WTC11 (cell line): ENCODE data around the gene CENPA. TPM values are rescaled to one million over a fixed set of nuclear protein-coding genes. Genes with fewer than 3 reads are reported as not detected.

ENCODE experiments used
- ATAC-seq: fragments of 200-7000 bp; cut with Tn5 transposase; 2 replicates; pipeline ENCODE4 v1.10.0; 2021; ENCODE audit warnings: mild to moderate bottlenecking, moderate library complexity
- CTCF ChIA-PET: fragments of 300-600 bp; sonication (Branson Sonifier 250); formaldehyde crosslinking; loops from one replicate; lab custom pipeline; 2021; ENCODE audit warnings: antibody characterized with exemption; lab: Charles Lee
- POLR2A ChIA-PET: fragments of 350-600 bp; sonication (Branson Sonifier 250); formaldehyde crosslinking; loops from one replicate; lab custom pipeline; 2021; ENCODE audit warnings: antibody characterized with exemption; lab: Charles Lee
- DNase-seq: peaks from one replicate; pipeline ENCODE4 v3.0.0; 2021; ENCODE audit warnings: low spot score
- H3K27ac Mint-ChIP-seq: 2 replicates; pipeline ENCODE4 v1.8.0; 2021; ENCODE audit warnings: mixed read lengths
- H3K27me3 Mint-ChIP-seq: 2 replicates; pipeline ENCODE4 v1.8.0; 2021; ENCODE audit warnings: low read depth, mild to moderate bottlenecking, moderate library complexity, mixed read lengths
- H3K36me3 Mint-ChIP-seq: 2 replicates; pipeline ENCODE4 v1.8.0; 2021; ENCODE audit warnings: mixed read lengths
- H3K4me1 Mint-ChIP-seq: 2 replicates; pipeline ENCODE4 v1.8.0; 2022; ENCODE audit warnings: mixed read lengths
- H3K4me3 Mint-ChIP-seq: 2 replicates; pipeline ENCODE4 v1.8.0; 2021; ENCODE audit warnings: mild to moderate bottlenecking, moderate library complexity, mixed read lengths
- H3K9me3 Mint-ChIP-seq: 2 replicates; pipeline ENCODE4 v1.8.0; 2021; ENCODE audit warnings: mixed read lengths
- ELF4 ChIP-seq: sonication (generic); formaldehyde crosslinking; IDR thresholded peaks from 2 replicates; pipeline ENCODE4 v1.8.1; 2022; ENCODE audit warnings: low read depth, mild to moderate bottlenecking, moderate library complexity, missing genetic modification reagents
- FOXJ3 ChIP-seq: sonication (generic); formaldehyde crosslinking; IDR thresholded peaks from 2 replicates; pipeline ENCODE4 v1.9.0; 2021; ENCODE audit warnings: missing genetic modification reagents, mild to moderate bottlenecking, borderline replicate concordance
- FOXK1 ChIP-seq: sonication (generic); formaldehyde crosslinking; IDR thresholded peaks from 2 replicates; pipeline ENCODE4 v1.8.0; 2022; ENCODE audit warnings: mild to moderate bottlenecking, moderate library complexity, missing genetic modification reagents
- GABPB1 ChIP-seq: sonication (generic); formaldehyde crosslinking; IDR thresholded peaks from 2 replicates; pipeline ENCODE4 v1.8.1; 2023; ENCODE audit warnings: mild to moderate bottlenecking, missing genetic modification reagents
- KAT7 ChIP-seq: sonication (generic); formaldehyde crosslinking; IDR thresholded peaks from 2 replicates; pipeline ENCODE4 v1.8.1; 2023; ENCODE audit warnings: missing genetic modification reagents, mild to moderate bottlenecking, borderline replicate concordance
- MYBL2 ChIP-seq: sonication (generic); formaldehyde crosslinking; IDR thresholded peaks from 2 replicates; pipeline ENCODE4 v1.8.1; 2023; ENCODE audit warnings: mild to moderate bottlenecking, moderate library complexity, missing genetic modification reagents
- NFATC4 ChIP-seq: fragments of 250-450 bp; sonication (Bioruptor Pico); IDR thresholded peaks from 2 replicates; pipeline ENCODE4 v1.9.0; 2021; ENCODE audit warnings: mild to moderate bottlenecking
- RORB ChIP-seq: fragments of 250-450 bp; sonication (Bioruptor Pico); IDR thresholded peaks from 2 replicates; pipeline ENCODE4 v1.9.0; 2021; ENCODE audit warnings: mild to moderate bottlenecking
- TCF7 ChIP-seq: sonication (generic); formaldehyde crosslinking; IDR thresholded peaks from 2 replicates; pipeline ENCODE4 v1.8.0; 2022; ENCODE audit warnings: mild to moderate bottlenecking, low read depth, missing genetic modification reagents, moderate library complexity
- TP53 ChIP-seq: sonication (generic); formaldehyde crosslinking; IDR thresholded peaks from 2 replicates; pipeline ENCODE4 v1.8.1; 2023; ENCODE audit warnings: mild to moderate bottlenecking, missing genetic modification reagents
- ZNF138 ChIP-seq: sonication (generic); formaldehyde crosslinking; conservative IDR thresholded peaks from 2 replicates; pipeline ENCODE4 v1.8.1; 2022; ENCODE audit warnings: mild to moderate bottlenecking, moderate library complexity, missing genetic modification reagents
- ZNF317 ChIP-seq: sonication (generic); formaldehyde crosslinking; IDR thresholded peaks from 2 replicates; pipeline ENCODE4 v1.8.1; 2023; ENCODE audit warnings: low read depth, mild to moderate bottlenecking, moderate library complexity, missing genetic modification reagents, borderline replicate concordance
- ZNF416 ChIP-seq: fragments of 250-450 bp; sonication (Bioruptor Pico); IDR thresholded peaks from 2 replicates; pipeline ENCODE4 v1.9.0; 2021; ENCODE audit warnings: mild to moderate bottlenecking, inconsistent platforms
- ZNF671 ChIP-seq: fragments of 250-450 bp; sonication (Bioruptor Pico); IDR thresholded peaks from 2 replicates; pipeline ENCODE4 v1.8.0; 2021; ENCODE audit warnings: mild to moderate bottlenecking
- total RNA-seq: library from RNA; stranded (reverse); gene quantifications from 3 replicates; pipeline ENCODE4 v1.2.3, GENCODE V29; 2021
- TF ChIP-seq, protein P1 (sequence below): fragments of 250-450 bp; sonication (Bioruptor Pico); IDR thresholded peaks from 2 replicates; pipeline ENCODE4 v1.9.0; 2021; ENCODE audit warnings: mild to moderate bottlenecking
- TF ChIP-seq, protein P2 (sequence below): sonication (generic); formaldehyde crosslinking; IDR thresholded peaks from 2 replicates; pipeline ENCODE4 v1.8.1; 2022; ENCODE audit warnings: low read depth, missing genetic modification reagents, borderline replicate concordance
- TF ChIP-seq, protein P3 (sequence below): sonication (generic); formaldehyde crosslinking; IDR thresholded peaks from 2 replicates; pipeline ENCODE4 v1.8.1; 2022; ENCODE audit warnings: mild to moderate bottlenecking, moderate library complexity, missing genetic modification reagents
- TF ChIP-seq, protein P4 (sequence below): sonication (generic); formaldehyde crosslinking; IDR thresholded peaks from 2 replicates; pipeline ENCODE4 v1.8.0; 2022; ENCODE audit warnings: mild to moderate bottlenecking, missing genetic modification reagents
- TF ChIP-seq, protein P5 (sequence below): sonication (generic); formaldehyde crosslinking; IDR thresholded peaks from 2 replicates; pipeline ENCODE4 v1.8.1; 2023; ENCODE audit warnings: mild to moderate bottlenecking, missing genetic modification reagents
- TF ChIP-seq, protein P6 (sequence below): sonication (generic); formaldehyde crosslinking; IDR thresholded peaks from 2 replicates; pipeline ENCODE4 v1.8.1; 2022; ENCODE audit warnings: missing genetic modification reagents, borderline replicate concordance

Gene CENPA
- total RNA-seq, 1 experiment from 2014 or later, result 45.6 TPM

DNA sequence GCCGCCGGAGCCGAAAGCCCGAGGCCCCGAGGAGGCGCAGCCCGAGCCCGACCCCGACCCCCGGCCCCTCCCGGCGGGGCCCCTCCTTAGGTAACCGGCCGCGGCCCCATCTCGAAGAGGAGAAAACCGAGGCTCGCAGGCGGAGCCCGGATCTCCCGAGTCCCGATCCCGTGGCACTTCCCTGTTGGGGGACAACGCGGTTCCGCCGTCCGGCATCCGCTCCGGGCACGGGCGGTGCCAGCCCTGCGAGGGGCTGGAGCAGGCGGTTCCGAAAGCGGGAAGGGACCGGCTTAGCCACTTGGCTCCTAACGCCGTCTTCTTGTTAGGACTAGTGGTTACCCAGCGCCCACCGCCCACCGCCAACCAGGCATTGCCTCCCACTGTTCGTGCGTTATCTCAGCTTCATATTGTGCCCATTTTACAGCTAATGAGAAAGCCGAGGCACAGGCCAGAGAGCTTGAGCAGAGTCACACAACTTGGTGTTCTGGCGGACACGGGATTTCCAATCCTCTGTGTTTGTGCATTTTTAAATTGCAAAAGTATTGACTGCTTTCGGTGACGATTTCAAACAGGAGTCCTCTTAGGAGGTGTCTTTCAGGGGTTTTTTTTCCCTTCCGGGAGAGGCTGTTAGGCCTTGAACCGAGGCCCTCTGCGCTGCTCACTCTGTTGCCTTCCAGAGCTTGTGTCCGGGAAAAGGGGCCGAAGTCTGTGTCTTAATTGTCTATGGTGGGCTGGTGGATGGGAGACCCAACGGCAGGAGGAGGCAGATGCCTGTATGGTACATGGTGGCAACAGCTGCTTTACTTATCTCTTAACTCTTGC lies 562 bp downstream of the CENPA start (continued):
- TF ChIP-seq, protein P1, sequence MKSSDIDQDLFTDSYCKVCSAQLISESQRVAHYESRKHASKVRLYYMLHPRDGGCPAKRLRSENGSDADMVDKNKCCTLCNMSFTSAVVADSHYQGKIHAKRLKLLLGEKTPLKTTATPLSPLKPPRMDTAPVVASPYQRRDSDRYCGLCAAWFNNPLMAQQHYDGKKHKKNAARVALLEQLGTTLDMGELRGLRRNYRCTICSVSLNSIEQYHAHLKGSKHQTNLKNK (CRISPR knock-in tag), result no peak
- TF ChIP-seq ELF4, result no peak
- TF ChIP-seq NFATC4 (CRISPR knock-in tag), result no peak
- TF ChIP-seq TP53 (CRISPR knock-in tag), result no peak
- no peak for TF ChIP-seq ZNF138 (CRISPR knock-in tag)
- TF ChIP-seq, protein P2, sequence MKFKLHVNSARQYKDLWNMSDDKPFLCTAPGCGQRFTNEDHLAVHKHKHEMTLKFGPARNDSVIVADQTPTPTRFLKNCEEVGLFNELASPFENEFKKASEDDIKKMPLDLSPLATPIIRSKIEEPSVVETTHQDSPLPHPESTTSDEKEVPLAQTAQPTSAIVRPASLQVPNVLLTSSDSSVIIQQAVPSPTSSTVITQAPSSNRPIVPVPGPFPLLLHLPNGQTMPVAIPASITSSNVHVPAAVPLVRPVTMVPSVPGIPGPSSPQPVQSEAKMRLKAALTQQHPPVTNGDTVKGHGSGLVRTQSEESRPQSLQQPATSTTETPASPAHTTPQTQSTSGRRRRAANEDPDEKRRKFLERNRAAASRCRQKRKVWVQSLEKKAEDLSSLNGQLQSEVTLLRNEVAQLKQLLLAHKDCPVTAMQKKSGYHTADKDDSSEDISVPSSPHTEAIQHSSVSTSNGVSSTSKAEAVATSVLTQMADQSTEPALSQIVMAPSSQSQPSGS (CRISPR knock-in tag), result no peak
- TF ChIP-seq ZNF317 (CRISPR knock-in tag), result no peak
- TF ChIP-seq, protein P3, sequence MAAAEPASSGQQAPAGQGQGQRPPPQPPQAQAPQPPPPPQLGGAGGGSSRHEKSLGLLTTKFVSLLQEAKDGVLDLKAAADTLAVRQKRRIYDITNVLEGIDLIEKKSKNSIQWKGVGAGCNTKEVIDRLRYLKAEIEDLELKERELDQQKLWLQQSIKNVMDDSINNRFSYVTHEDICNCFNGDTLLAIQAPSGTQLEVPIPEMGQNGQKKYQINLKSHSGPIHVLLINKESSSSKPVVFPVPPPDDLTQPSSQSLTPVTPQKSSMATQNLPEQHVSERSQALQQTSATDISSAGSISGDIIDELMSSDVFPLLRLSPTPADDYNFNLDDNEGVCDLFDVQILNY (CRISPR knock-in tag), result no peak
- no peak for TF ChIP-seq GABPB1 (CRISPR knock-in tag)
- TF ChIP-seq ZNF416, result no peak

DNA sequence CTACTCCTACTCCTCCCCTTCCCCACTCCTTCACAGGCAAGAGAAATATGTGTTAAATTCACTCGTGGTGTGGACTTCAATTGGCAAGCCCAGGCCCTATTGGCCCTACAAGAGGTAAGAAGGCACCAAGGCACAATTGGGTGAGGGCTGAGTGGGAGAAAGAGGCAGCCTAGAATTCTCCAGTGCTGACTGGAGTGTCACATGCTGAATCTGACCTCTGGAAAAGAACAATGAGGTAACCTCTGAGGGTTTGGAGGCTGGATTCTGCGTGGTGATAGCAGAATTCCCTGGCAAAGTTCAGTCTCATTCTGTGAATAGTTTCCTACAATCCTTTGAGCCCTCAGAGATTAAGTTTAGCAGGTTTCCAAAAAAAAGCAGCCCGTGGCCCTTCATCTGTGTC lies 6.9 kb downstream of the CENPA start:
- CTCF ChIA-PET, result no interaction called here
- no peak overlapping the region for H3K27ac Mint-ChIP-seq

More for the DNA sequence above, 6.9 kb downstream of the CENPA start:
- Mint-ChIP-seq H3K36me3 (peaks cover 71% of the 10 kb centered on the region), H3K4me1 (peaks cover 13% of the 10 kb centered on the region), H3K9me3 (peaks cover 5% of the 10 kb centered on the region; the same call in 1 of the 2 replicates), H3K27me3 (no peaks in the 10 kb centered on the region)
- ATAC-seq (no peak), DNase-seq (no peak)
- POLR2A ChIA-PET, result no interaction called here
- TF ChIP-seq MYBL2 (CRISPR knock-in tag) (no peak), FOXK1 (no peak), KAT7 (no peak), ZNF671 (no peak), TP53 (CRISPR knock-in tag) (no peak), RORB (CRISPR knock-in tag) (no peak), TCF7 (CRISPR knock-in tag) (no peak), FOXJ3 (CRISPR knock-in tag) (no peak)
- TF ChIP-seq, protein P4, sequence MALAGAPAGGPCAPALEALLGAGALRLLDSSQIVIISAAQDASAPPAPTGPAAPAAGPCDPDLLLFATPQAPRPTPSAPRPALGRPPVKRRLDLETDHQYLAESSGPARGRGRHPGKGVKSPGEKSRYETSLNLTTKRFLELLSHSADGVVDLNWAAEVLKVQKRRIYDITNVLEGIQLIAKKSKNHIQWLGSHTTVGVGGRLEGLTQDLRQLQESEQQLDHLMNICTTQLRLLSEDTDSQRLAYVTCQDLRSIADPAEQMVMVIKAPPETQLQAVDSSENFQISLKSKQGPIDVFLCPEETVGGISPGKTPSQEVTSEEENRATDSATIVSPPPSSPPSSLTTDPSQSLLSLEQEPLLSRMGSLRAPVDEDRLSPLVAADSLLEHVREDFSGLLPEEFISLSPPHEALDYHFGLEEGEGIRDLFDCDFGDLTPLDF, result no peak
- TF ChIP-seq, protein P5, sequence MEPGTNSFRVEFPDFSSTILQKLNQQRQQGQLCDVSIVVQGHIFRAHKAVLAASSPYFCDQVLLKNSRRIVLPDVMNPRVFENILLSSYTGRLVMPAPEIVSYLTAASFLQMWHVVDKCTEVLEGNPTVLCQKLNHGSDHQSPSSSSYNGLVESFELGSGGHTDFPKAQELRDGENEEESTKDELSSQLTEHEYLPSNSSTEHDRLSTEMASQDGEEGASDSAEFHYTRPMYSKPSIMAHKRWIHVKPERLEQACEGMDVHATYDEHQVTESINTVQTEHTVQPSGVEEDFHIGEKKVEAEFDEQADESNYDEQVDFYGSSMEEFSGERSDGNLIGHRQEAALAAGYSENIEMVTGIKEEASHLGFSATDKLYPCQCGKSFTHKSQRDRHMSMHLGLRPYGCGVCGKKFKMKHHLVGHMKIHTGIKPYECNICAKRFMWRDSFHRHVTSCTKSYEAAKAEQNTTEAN (CRISPR knock-in tag), result no peak
- TF ChIP-seq, protein P2 (CRISPR knock-in tag), result no peak
- TF ChIP-seq, protein P6, sequence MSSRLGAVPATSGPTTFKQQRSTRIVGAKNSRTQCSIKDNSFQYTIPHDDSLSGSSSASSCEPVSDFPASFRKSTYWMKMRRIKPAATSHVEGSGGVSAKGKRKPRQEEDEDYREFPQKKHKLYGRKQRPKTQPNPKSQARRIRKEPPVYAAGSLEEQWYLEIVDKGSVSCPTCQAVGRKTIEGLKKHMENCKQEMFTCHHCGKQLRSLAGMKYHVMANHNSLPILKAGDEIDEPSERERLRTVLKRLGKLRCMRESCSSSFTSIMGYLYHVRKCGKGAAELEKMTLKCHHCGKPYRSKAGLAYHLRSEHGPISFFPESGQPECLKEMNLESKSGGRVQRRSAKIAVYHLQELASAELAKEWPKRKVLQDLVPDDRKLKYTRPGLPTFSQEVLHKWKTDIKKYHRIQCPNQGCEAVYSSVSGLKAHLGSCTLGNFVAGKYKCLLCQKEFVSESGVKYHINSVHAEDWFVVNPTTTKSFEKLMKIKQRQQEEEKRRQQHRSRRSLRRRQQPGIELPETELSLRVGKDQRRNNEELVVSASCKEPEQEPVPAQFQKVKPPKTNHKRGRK (CRISPR knock-in tag), result no peak
- TF ChIP-seq, all 79 proteins: peak for 0
- H3K4me3 Mint-ChIP-seq, result no peak overlapping the region
